AG09319 (cell line): Measurements from ENCODE around the gene ATP8B3.

ENCODE experiments used
- DNase-seq: peaks from one replicate; pipeline ENCODE4 v3.0.0-alpha.2; 2010; ENCODE audit warnings: low read depth; ENCODE audit errors: extremely low read depth
- TF ChIP-seq, protein P1 (sequence below): IDR thresholded peaks from 2 replicates; pipeline ENCODE4 v1.5.1; 2011; ENCODE audit warnings: low read depth, mild to moderate bottlenecking, inconsistent platforms, low read length, moderate library complexity

ATP8B3 gene

GRCh38 chr19:1854039-1854541, 42.0 kb upstream of the ATP8B3 start:
- no peak for DNase-seq

DNA sequence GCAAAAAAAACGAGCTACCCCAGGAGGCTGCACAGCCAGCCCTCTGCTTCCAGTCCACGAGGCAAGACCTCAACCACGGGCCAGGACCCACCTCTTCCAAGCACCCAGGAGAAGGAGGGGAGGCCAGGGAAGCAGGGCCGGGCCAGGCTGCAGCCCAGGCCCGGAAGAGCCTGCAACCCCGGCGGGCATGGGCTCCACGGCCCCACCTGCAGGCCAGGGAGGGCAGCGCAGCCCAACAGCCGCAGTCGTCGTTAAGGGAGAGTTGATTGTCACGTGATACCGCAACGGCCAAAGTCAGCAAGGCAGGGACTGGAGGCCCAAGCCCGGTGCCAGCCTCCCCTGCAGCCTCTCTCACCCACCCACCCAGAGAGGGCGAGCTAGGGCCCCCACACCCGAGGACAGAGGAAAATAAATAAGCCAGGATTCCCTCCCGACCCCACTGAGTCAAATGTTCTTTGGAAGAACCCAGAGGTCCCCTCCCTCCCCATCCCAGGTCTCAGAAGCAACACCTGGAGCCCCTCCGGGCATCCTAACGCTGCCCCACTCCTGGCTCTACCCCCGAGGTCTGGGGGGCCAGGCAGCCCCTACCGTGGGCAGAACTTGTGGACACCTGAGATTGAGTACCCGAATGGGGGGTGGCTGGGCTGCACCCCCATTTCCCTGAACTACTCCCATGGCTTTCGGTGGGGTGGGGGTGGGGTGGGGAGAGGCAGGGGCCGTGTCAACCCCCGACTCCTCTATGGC, 41.4 kb upstream of the ATP8B3 start:
- TF ChIP-seq, protein P1, sequence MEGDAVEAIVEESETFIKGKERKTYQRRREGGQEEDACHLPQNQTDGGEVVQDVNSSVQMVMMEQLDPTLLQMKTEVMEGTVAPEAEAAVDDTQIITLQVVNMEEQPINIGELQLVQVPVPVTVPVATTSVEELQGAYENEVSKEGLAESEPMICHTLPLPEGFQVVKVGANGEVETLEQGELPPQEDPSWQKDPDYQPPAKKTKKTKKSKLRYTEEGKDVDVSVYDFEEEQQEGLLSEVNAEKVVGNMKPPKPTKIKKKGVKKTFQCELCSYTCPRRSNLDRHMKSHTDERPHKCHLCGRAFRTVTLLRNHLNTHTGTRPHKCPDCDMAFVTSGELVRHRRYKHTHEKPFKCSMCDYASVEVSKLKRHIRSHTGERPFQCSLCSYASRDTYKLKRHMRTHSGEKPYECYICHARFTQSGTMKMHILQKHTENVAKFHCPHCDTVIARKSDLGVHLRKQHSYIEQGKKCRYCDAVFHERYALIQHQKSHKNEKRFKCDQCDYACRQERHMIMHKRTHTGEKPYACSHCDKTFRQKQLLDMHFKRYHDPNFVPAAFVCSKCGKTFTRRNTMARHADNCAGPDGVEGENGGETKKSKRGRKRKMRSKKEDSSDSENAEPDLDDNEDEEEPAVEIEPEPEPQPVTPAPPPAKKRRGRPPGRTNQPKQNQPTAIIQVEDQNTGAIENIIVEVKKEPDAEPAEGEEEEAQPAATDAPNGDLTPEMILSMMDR, result peak; percentile 91
- no peak for DNase-seq

More at GRCh38 chr19:1854039-1854541, 42.0 kb upstream of the ATP8B3 start:
- TF ChIP-seq, protein P1, result no peak

- TF ChIP-seq, protein P1, result no peak
- DNase-seq, result no peak
These were observed 40.6 kb upstream of the ATP8B3 start for GRCh38 chr19:1852581-1853128.

DNA sequence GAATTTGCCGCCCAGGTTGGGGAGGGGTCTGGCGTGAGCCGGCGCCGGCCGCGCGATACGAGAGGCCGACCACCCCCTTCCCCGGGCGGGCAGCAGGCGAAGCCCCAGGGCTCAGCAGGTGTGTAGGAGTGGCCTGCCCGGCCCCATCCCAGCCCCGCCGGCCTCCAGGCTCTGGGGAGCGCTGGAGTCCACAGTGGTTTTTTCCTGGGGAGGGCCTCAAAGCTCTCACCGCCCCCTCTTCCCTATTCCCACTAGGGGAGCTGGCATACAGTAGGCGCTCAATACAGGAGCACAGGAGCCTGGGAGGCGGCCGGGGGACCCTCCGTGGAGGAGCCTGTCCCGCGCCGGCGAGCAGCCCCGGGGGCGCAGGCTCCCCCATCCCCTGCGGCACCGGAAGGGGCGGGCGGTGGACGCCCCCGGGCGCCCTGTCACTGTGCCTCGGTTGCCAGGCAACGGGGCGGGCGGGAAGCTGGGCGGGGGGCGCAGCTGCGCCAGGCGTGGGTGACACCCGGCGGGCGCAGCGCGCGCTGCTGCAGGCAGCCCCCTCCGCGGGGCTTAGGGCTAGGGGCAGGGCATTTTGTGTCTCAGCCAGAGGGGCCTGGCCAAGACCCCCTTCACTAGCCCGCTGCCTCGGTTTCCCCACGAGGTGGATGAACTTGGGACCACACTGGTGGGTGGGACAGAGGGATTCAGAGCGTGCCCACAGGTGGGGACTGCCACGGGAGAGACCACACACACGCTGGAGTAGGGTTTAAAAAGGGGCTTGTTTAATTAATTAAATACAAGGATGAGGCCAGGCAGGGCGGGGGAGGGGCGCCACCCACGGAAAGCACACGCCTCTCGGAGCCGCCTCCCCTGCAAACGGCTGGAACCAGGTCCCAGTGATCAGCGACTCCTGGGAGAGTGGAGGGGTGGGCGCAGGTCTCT, 39.8 kb upstream of the ATP8B3 start:
- no peak for DNase-seq
- TF ChIP-seq, protein P1, result no peak

GRCh38 chr19:1850809-1851653, 39.0 kb upstream of the ATP8B3 start:
- TF ChIP-seq, protein P1, result no peak
- DNase-seq, result no peak

DNA sequence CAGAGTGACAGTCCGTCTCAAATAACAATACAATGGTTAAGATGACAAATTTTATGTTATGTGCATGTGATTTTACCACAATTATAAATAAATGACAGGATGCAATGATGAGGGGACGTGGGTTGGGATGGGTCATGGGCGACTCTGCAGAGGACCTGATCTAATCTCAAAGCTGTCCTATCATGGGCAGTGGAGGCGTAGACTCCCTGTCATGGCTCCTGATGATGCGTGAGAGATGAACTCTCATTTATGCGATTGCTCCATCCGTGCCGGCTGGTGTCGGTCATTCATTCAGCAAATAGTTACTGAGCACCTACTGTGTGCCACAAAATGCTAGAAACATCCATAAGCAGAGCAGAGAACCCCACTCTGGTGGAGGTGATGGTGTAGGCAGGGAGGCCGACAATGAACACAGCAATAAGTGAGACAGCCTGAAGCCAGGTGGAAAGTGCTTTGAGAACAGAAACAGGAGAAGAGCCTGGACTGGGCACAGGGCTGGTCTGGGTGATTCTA, 37.9 kb upstream of the ATP8B3 start:
- TF ChIP-seq, protein P1, result no peak
- DNase-seq, result no peak
